ENCODE results near the gene NAPSA. TPM values are rescaled to one million over a fixed set of nuclear protein-coding genes. Genes with fewer than 3 reads are reported as not detected.

Gene NAPSA
- total and polyA plus RNA-seq, 9 of the 15 experiments (the other 6 are each of a cell fraction or from before 2014, with no cell fraction given) = 0.25 to 1.9 (median 0.69) TPM

GRCh38 chr19:50329146-50329925 lies 36.1 kb downstream of the NAPSA start, which contains the start of gene KCNC3 (continued):
- TF ChIP-seq RBBP5 (IDR thresholded peaks at IDR 0.05; ENCODE audit: borderline replicate concordance, insufficient read depth, low read length, poor library complexity, severe bottlenecking) (no peak), DNMT1 (IDR thresholded peaks at IDR 0.05) (0 out of 2 replicates have a peak, but pooled peaks have one; percentile 72), PHB2 (IDR thresholded peaks at IDR 0.05; ENCODE audit: low read depth) (peak; percentile 45; the same call in 1 of the 2 replicates), SIN3A (IDR thresholded peaks at IDR 0.05; ENCODE audit: borderline replicate concordance in 2 of 2, control insufficient read depth in 1 of 2, low read depth in 2 of 2, low read length in 2 of 2) (no peak), MAFK (IDR thresholded peaks at IDR 0.05; ENCODE audit: low read length) (no peak), ZNF12 (CRISPR knock-in tag; IDR thresholded peaks at IDR 0.05) (no peak), THRAP3 (IDR thresholded peaks at IDR 0.05; ENCODE audit: borderline replicate concordance) (no peak), DDX20 (tag; IDR thresholded peaks at IDR 0.05; ENCODE audit: low read depth) (no peak), TAF7 (tag; IDR thresholded peaks at IDR 0.05) (0 out of 2 replicates have a peak, but pooled peaks have one; percentile 8), HMG20A (CRISPR knock-in tag; conservative IDR thresholded peaks at IDR 0.05) (no peak), ATF7 (IDR thresholded peaks at IDR 0.05) (peak; percentile 69), SNRNP70 (optimal IDR thresholded peaks at IDR 0.05; ENCODE audit: low read depth, low read length) (no peak), ZBTB11 (CRISPR knock-in tag; IDR thresholded peaks at IDR 0.05) (no peak), ZNF830 (CRISPR knock-in tag; IDR thresholded peaks at IDR 0.05) (no peak), RAD51 (IDR thresholded peaks at IDR 0.05; ENCODE audit: borderline replicate concordance, low read depth) (no peak), ZNF395 (CRISPR knock-in tag; IDR thresholded peaks at IDR 0.05) (no peak)

Measured in K562 (cell line).